ENCODE data around the gene STOML2. TPM values are rescaled to one million over a fixed set of nuclear protein-coding genes. Genes with fewer than 3 reads are reported as not detected.

STOML2 gene
- total RNA-seq, 6 experiments from 2014 or later = 59.8 to 102 (median 69.3) TPM

DNA sequence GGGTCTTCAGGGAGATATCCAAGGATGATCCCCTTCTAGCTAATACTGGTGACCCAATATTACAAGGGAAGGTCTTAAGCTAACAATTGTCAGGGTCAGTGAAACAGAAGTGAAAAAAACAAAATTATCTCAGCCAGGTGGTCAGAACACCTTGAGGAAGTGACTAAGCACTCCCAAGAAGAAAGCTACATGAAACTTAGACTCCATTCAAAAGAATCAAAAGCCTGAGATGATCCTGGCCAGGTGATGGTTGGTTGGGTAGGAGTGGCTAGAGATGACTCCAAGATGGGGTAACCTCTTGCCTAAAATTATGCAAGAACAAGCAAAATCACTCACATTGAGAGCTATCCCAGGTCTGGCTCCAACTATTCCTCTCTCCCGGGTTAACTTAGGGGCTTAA lies 35.9 kb downstream of the STOML2 start:
- Histone ChIP-seq H3K4me3 (no peak overlapping the region), H3K27me3 (no peaks in the 10 kb centered on the region), H3K36me3 (peaks cover 22 to 71% (median 52%) of the 10 kb centered on the region in 4 donors), H3K27ac (no peak overlapping the region), H3K9me3 (no peaks in the 10 kb centered on the region), H3K4me1 (peaks cover 0 to 30% (median 12%) of the 10 kb centered on the region in 4 donors)
- ATAC-seq (no peak), DNase-seq (no peak)
- WGBS (ENCODE audit: insufficient coverage, low coverage, low lambda C conversion rate, missing lambda C conversion rate) = 100% methylated on average over 1 of the region's 1 CpG
- intact Hi-C loops (cut with DNase I) = no loop called here
- no peak for TF ChIP-seq POLR2A (IDR thresholded peaks at IDR 0.05)
- TF ChIP-seq, protein P1, sequence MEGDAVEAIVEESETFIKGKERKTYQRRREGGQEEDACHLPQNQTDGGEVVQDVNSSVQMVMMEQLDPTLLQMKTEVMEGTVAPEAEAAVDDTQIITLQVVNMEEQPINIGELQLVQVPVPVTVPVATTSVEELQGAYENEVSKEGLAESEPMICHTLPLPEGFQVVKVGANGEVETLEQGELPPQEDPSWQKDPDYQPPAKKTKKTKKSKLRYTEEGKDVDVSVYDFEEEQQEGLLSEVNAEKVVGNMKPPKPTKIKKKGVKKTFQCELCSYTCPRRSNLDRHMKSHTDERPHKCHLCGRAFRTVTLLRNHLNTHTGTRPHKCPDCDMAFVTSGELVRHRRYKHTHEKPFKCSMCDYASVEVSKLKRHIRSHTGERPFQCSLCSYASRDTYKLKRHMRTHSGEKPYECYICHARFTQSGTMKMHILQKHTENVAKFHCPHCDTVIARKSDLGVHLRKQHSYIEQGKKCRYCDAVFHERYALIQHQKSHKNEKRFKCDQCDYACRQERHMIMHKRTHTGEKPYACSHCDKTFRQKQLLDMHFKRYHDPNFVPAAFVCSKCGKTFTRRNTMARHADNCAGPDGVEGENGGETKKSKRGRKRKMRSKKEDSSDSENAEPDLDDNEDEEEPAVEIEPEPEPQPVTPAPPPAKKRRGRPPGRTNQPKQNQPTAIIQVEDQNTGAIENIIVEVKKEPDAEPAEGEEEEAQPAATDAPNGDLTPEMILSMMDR (IDR thresholded peaks at IDR 0.05) = no peak

DNA sequence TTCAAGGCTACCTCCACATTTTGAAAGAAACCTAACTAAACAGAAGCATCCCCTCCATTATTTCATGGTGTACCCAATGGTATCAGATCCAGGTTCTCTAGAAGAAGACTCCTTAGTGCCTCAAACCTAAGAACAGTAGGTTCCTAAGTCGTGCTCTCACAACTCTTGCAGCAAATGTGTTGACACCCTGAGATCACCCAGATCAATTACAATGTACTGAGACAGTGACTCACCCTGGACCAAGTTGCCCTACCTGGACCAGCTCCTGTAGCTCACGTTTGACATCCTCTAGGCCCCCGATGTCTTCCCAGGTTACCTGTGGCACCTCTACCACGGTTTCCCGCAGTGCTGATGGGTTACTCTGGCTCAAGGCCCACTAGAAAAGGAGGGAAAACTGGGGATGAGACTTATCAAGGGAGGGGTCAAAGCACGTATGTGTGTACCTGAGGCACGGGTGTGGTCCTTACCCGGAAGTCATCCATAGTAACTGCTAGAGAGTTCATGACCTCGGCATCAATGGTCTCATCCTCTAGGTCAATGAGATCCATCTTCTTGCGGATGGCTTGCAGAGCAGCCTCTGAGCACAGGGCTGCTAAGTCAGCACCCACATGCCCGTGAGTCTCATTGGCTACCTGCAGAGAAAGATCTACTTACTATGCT lies 42.3 kb downstream of the STOML2 start:
- no peak overlapping the region for H3K27ac ChIP-seq
- ATAC-seq = no peak
- TF ChIP-seq, protein P1 (IDR thresholded peaks at IDR 0.05) = no peak
- TF ChIP-seq POLR2A (IDR thresholded peaks at IDR 0.05) = no peak
- H3K36me3 ChIP-seq = peaks cover 56 to 100% (median 81%) of the 10 kb centered on the region in 4 donors
- intact Hi-C loops (cut with DNase I) = no loop called here
- WGBS (ENCODE audit: insufficient coverage, low coverage, low lambda C conversion rate, missing lambda C conversion rate) = 100% methylated on average over 1 of the region's 11 CpGs
- no peak for DNase-seq
- no peaks in the 10 kb centered on the region for H3K4me1 ChIP-seq
- no peak overlapping the region for H3K4me3 ChIP-seq
- no peaks in the 10 kb centered on the region for H3K9me3 ChIP-seq
- H3K27me3 ChIP-seq = no peaks in the 10 kb centered on the region

DNA sequence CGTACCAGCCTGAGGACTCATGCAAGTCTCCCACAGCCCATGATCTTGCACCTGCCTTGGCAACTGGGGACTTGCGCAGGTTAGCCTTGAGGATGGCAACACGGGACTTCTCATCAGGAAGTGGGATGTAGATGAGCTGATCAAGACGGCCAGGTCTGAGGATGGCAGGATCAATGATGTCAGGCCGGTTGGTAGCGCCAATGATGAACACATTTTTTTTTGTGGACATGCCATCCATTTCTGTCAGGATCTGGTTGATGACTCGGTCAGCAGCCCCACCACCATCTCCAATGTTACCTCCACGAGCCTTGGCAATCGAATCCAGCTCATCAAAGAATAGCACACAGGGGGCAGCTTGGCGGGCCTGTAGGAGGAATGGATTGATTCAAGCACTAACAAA lies 43.5 kb downstream of the STOML2 start:
- ATAC-seq (no peak), DNase-seq (no peak)
- H3K4me1 ChIP-seq = no peaks in the 10 kb centered on the region
- no peak overlapping the region for H3K27ac ChIP-seq
- intact Hi-C loops (cut with DNase I) = no loop called here
- no peaks in the 10 kb centered on the region for H3K27me3 ChIP-seq
- peaks cover 45 to 100% (median 78%) of the 10 kb centered on the region in 4 donors for H3K36me3 ChIP-seq
- H3K9me3 ChIP-seq = no peaks in the 10 kb centered on the region
- 92% methylated on average over 4 of the region's 10 CpGs for WGBS (ENCODE audit: insufficient coverage, low coverage, low lambda C conversion rate, missing lambda C conversion rate)
- TF ChIP-seq, protein P1 (IDR thresholded peaks at IDR 0.05) = no peak
- TF ChIP-seq POLR2A (IDR thresholded peaks at IDR 0.05) = no peak
- H3K4me3 ChIP-seq = no peak overlapping the region

DNA sequence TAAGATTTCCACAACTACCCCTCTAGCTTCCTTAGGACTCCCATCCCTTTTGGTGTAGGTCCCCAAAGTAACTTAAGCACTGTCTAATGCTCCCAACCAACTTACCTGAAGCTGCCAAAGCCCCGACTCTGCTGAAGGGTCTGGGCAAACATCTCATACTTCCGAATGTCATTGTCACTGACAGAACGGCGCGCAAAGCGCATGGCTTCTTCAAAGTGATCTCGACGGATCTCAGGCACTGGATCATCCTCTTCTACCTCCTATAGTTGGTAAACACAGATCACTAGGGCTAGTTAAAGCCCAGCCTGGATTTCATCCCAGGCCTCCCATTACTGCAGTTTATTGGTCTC lies 45.7 kb downstream of the STOML2 start:
- ATAC-seq (no peak), DNase-seq (no peak)
- H3K4me3 ChIP-seq = no peak overlapping the region
- H3K9me3 ChIP-seq = no peaks in the 10 kb centered on the region
- H3K36me3 ChIP-seq = peaks cover 25 to 85% (median 61%) of the 10 kb centered on the region in 4 donors
- 87% methylated on average over 5 of the region's 8 CpGs for WGBS (ENCODE audit: insufficient coverage, low coverage, low lambda C conversion rate, missing lambda C conversion rate)
- H3K27me3 ChIP-seq = no peaks in the 10 kb centered on the region
- TF ChIP-seq, protein P1 (IDR thresholded peaks at IDR 0.05) = no peak
- TF ChIP-seq POLR2A (IDR thresholded peaks at IDR 0.05) = no peak
- no peaks in the 10 kb centered on the region for H3K4me1 ChIP-seq
- intact Hi-C loops (cut with DNase I) = no loop called here
- H3K27ac ChIP-seq = no peak overlapping the region

All from right lobe of liver (tissue), 6 donors.